Measurements from ENCODE around the gene KDM2B. TPM values are rescaled to one million over a fixed set of nuclear protein-coding genes. Genes with fewer than 3 reads are reported as not detected.

The KDM2B gene
- total RNA-seq, 1 experiment from 2014 or later: 49.3 TPM

DNA sequence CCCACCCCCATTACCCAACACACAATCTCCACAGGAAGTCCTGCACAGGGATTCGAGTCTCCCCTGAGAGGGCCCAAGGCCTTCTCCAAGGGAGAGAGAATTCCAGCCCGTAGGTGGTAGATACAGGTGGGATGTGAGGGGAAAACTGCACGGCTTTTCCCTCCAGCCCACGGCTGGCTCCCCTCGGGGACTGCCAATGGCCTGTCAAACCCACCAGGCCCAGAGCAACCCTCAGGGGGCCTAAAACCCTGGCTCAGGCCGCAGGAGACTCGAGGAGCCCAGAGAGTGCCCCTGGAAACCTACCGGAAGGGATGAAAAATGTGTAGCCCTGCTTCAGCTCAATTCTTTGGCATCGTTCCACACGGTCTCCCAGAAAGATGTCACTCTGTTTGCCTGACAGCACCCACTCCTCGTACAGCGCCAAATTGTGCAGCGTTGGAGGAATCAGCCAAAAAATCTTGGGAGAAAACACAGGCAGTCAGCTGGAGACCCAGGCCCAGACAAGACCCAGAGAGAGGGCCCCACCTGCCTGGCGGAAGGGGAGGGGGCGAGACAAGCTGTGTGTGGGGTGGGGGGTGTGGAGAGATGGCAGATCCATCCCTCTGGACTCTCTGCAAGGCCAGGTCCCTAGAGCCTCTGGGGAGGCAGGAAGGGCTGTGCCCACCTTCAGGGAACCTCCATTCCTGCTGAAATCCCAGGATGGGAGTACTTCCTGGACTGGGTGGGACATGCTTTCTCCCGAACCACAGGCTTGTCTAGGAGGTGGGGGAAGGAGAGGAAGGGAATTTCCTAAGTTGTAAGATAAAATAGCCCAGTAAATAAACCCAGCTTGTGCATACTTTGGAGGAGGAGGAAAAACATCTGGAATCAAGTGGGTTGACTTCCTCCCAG, 48.1 kb downstream of the KDM2B start:
- no peaks in the 10 kb centered on the region for H3K27me3 ChIP-seq (replicated peaks; ENCODE audit: insufficient read depth, low read depth, low read length, poor library complexity)
- no peak overlapping the region for H3K4me3 ChIP-seq (ENCODE audit: low read depth, low read length, poor library complexity, severe bottlenecking)
- H3K4me1 ChIP-seq (ENCODE audit: insufficient read depth, low read length, poor library complexity, severe bottlenecking): peaks cover 19% of the 10 kb centered on the region
- TF ChIP-seq EZH2 (IDR thresholded peaks at IDR 0.05; ENCODE audit: borderline replicate concordance, low read depth, low read length, poor library complexity, severe bottlenecking): no peak
- TF ChIP-seq, protein P1, sequence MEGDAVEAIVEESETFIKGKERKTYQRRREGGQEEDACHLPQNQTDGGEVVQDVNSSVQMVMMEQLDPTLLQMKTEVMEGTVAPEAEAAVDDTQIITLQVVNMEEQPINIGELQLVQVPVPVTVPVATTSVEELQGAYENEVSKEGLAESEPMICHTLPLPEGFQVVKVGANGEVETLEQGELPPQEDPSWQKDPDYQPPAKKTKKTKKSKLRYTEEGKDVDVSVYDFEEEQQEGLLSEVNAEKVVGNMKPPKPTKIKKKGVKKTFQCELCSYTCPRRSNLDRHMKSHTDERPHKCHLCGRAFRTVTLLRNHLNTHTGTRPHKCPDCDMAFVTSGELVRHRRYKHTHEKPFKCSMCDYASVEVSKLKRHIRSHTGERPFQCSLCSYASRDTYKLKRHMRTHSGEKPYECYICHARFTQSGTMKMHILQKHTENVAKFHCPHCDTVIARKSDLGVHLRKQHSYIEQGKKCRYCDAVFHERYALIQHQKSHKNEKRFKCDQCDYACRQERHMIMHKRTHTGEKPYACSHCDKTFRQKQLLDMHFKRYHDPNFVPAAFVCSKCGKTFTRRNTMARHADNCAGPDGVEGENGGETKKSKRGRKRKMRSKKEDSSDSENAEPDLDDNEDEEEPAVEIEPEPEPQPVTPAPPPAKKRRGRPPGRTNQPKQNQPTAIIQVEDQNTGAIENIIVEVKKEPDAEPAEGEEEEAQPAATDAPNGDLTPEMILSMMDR (conservative IDR thresholded peaks at IDR 0.05; ENCODE audit: low read depth, low read length): no peak
- no peak for DNase-seq (ENCODE audit: low spot score)
- intact Hi-C loops (cut with micrococcal nuclease; ENCODE audit: unreplicated experiment): no loop called here
- BruUV-seq (replicated peaks): no TSS peak
- peaks cover 17% of the 10 kb centered on the region for H3K36me3 ChIP-seq (ENCODE audit: insufficient read depth, low read length, poor library complexity, severe bottlenecking)
- H3K27ac ChIP-seq (ENCODE audit: low read depth, low read length, poor library complexity, severe bottlenecking): no peak overlapping the region
- ChIA-PET CTCF (no interaction called here), POLR2A (ENCODE audit: low non-redundant PET) (interaction anchor here (0.5 kb wide), 1 partner anchor 1052 kb away, joined by 11 read pairs; no protein-coding TSS in a partner anchor)
- H3K9me3 ChIP-seq (ENCODE audit: low read depth, low read length, poor library complexity, severe bottlenecking): no peaks in the 10 kb centered on the region

DNA sequence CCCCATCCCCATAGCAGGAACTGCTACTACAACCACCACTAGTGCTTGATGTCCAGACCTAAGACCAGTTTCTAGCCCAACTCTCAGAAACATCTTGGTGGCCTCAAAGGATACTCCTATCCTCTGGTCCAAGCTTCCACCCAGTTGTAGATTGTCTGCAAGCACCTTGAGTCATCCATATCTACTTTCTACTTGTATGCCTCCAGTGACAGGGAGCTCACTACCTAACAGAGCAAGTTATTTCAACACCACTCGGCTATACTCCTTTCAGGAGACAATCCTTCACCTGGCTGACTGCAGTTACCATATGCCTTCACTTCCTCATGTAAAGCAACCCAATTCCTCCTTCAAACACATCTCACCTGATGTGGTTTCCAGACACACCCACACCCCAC, 49.5 kb downstream of the KDM2B start:
- ChIA-PET POLR2A (ENCODE audit: low non-redundant PET) (no interaction called here), CTCF (no interaction called here)
- intact Hi-C loops (cut with micrococcal nuclease; ENCODE audit: unreplicated experiment): no loop called here
- Histone ChIP-seq H3K27me3 (replicated peaks; ENCODE audit: insufficient read depth, low read depth, low read length, poor library complexity) (no peaks in the 10 kb centered on the region), H3K4me3 (ENCODE audit: low read depth, low read length, poor library complexity, severe bottlenecking) (no peak overlapping the region), H3K36me3 (ENCODE audit: insufficient read depth, low read length, poor library complexity, severe bottlenecking) (peaks cover 17% of the 10 kb centered on the region), H3K9me3 (ENCODE audit: low read depth, low read length, poor library complexity, severe bottlenecking) (no peaks in the 10 kb centered on the region), H3K27ac (ENCODE audit: low read depth, low read length, poor library complexity, severe bottlenecking) (no peak overlapping the region), H3K4me1 (ENCODE audit: insufficient read depth, low read length, poor library complexity, severe bottlenecking) (peaks cover 11% of the 10 kb centered on the region)
- no TSS peak for BruUV-seq (replicated peaks)
- no peak for DNase-seq (ENCODE audit: low spot score)
- TF ChIP-seq, protein P1 (conservative IDR thresholded peaks at IDR 0.05; ENCODE audit: low read depth, low read length): no peak
- no peak for TF ChIP-seq EZH2 (IDR thresholded peaks at IDR 0.05; ENCODE audit: borderline replicate concordance, low read depth, low read length, poor library complexity, severe bottlenecking)

DNA sequence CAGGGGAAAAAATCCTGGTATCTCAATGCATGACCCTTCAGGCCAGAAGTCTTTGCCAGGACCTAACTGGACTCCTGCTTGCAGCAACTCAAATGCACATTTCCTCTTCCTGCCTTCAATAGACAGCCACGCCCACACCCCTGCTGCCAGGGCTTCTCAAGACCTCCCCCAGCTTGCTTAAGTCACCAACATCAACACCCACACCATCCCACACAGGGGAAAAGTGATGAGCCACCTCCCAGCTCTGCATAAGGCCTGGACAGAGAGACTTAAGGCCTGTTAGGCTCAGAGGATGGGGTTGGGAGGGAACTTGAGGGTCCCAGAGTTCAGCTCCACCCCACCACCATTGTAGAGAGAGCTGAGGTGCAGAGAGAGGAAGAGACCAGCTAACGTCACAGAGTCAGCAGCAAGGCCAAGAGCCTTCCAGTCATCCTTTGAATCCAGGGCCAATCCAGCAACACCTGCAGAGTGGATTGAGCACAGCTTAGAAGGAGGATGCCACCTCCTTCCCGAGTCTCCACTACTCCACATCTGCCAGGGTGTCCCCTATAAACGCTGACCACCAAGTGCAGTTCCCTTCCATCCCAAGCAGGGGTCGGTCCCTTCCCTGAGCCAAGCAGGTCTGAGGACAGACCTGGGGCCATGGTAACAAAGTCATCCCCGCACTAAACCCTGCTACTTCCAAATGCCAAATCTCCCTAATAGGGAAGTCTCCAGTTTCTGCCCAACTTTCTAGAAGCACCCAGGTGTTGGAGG, 50.0 kb downstream of the KDM2B start:
- DNase-seq (ENCODE audit: low spot score): peak; percentile 73
- Histone ChIP-seq H3K27ac (ENCODE audit: low read depth, low read length, poor library complexity, severe bottlenecking) (peak overlapping the region; percentile 24), H3K36me3 (ENCODE audit: insufficient read depth, low read length, poor library complexity, severe bottlenecking) (peaks cover 17% of the 10 kb centered on the region), H3K27me3 (replicated peaks; ENCODE audit: insufficient read depth, low read depth, low read length, poor library complexity) (no peaks in the 10 kb centered on the region), H3K4me3 (ENCODE audit: low read depth, low read length, poor library complexity, severe bottlenecking) (no peak overlapping the region), H3K9me3 (ENCODE audit: low read depth, low read length, poor library complexity, severe bottlenecking) (no peaks in the 10 kb centered on the region), H3K4me1 (ENCODE audit: insufficient read depth, low read length, poor library complexity, severe bottlenecking) (peaks cover 7% of the 10 kb centered on the region)
- POLR2A ChIA-PET (ENCODE audit: low non-redundant PET): no interaction called here
- CTCF ChIA-PET: interaction anchor here (0.5 to 0.6 kb wide), 2 partner anchors 28 to 227 kb away, joined by 3 to 7 read pairs; no protein-coding TSS in a partner anchor
- intact Hi-C loops (cut with micrococcal nuclease; ENCODE audit: unreplicated experiment): no loop called here
- no TSS peak for BruUV-seq (replicated peaks)
- TF ChIP-seq, protein P1 (conservative IDR thresholded peaks at IDR 0.05; ENCODE audit: low read depth, low read length): no peak
- no peak for TF ChIP-seq EZH2 (IDR thresholded peaks at IDR 0.05; ENCODE audit: borderline replicate concordance, low read depth, low read length, poor library complexity, severe bottlenecking)
